Neural progenitor cell (in vitro differentiated cells): ENCODE measurements around the gene ACAN. TPM values are rescaled to one million over a fixed set of nuclear protein-coding genes. Genes with fewer than 3 reads are reported as not detected.
A peak's percentile ranks its signal among the peaks of the same experiment; 100 is the strongest.

ENCODE experiments used
- DNase-seq: peaks from one replicate; pipeline ENCODE4 v3.0.0-alpha.2; 2016; ENCODE audit warnings: low spot score
- H2AFZ ChIP-seq: fragments of 200-600 bp; sonication (generic); replicated peaks from 2 replicates; pipeline ENCODE4 v1.6.1; 2016; ENCODE audit warnings: antibody characterized with exemption
- H3F3A ChIP-seq: fragments of 200-600 bp; sonication (generic); 2 replicates; pipeline ENCODE4 v1.6.1; 2016; ENCODE audit warnings: antibody characterized with exemption, low read depth
- H3K27ac ChIP-seq: fragments of 200-600 bp; sonication (generic); 2 replicates; pipeline ENCODE4 v1.5.1; 2016; ENCODE audit warnings: mild to moderate bottlenecking
- H3K27me3 ChIP-seq: fragments of 200-600 bp; sonication (generic); 2 replicates; pipeline ENCODE4 v1.6.1; 2016; ENCODE audit warnings: mild to moderate bottlenecking, moderate library complexity
- H3K36me3 ChIP-seq: fragments of 200-600 bp; sonication (generic); 2 replicates; pipeline ENCODE4 v1.5.1; 2016
- H3K4me1 ChIP-seq: fragments of 200-600 bp; sonication (generic); 2 replicates; pipeline ENCODE4 v1.6.1; 2016; ENCODE audit warnings: mixed run types
- H3K4me2 ChIP-seq: fragments of 200-600 bp; sonication (generic); 2 replicates; pipeline ENCODE4 v1.6.1; 2016
- H3K4me3 ChIP-seq: fragments of 200-600 bp; sonication (generic); 2 replicates; pipeline ENCODE4 v1.5.1; 2016
- H3K79me2 ChIP-seq: fragments of 200-600 bp; sonication (generic); 2 replicates; pipeline ENCODE4 v1.6.1; 2016; ENCODE audit warnings: low read depth
- H3K9ac ChIP-seq: fragments of 200-600 bp; sonication (generic); 2 replicates; pipeline ENCODE4 v1.6.1; 2016
- H3K9me3 ChIP-seq: fragments of 200-600 bp; sonication (generic); 2 replicates; pipeline ENCODE4 v1.5.1; 2016; ENCODE audit warnings: low read depth
- H4K20me1 ChIP-seq: fragments of 200-600 bp; sonication (generic); 2 replicates; pipeline ENCODE4 v1.6.1; 2016; ENCODE audit warnings: low read depth
- H3K27ac Mint-ChIP-seq: 3 replicates; pipeline ENCODE4 v1.8.0; 2021; ENCODE audit warnings: mixed read lengths
- H3K27me3 Mint-ChIP-seq: 2 replicates; pipeline ENCODE4 v1.8.0; 2022; ENCODE audit warnings: low read depth, mild to moderate bottlenecking, inconsistent platforms, moderate library complexity, mixed read lengths; ENCODE audit not compliant: insufficient read depth
- H3K36me3 Mint-ChIP-seq: 3 replicates; pipeline ENCODE4 v1.8.0; 2021; ENCODE audit warnings: mixed read lengths
- H3K4me1 Mint-ChIP-seq: 3 replicates; pipeline ENCODE4 v1.8.0; 2021; ENCODE audit warnings: mixed read lengths
- H3K4me3 Mint-ChIP-seq: 3 replicates; pipeline ENCODE4 v1.8.0; 2021; ENCODE audit warnings: mild to moderate bottlenecking, moderate library complexity, mixed read lengths
- H3K9me3 Mint-ChIP-seq: 3 replicates; pipeline ENCODE4 v1.8.0; 2020; ENCODE audit warnings: mixed read lengths
- CTCF ChIP-seq: fragments of 200-600 bp; sonication (generic); IDR thresholded peaks from 2 replicates; pipeline ENCODE4 v1.5.1; 2017; ENCODE audit warnings: antibody characterized with exemption, mild to moderate bottlenecking
- EZH2 ChIP-seq: fragments of 200-600 bp; sonication (generic); IDR thresholded peaks from 2 replicates; pipeline ENCODE4 v1.6.1; 2017; ENCODE audit warnings: antibody characterized with exemption, mild to moderate bottlenecking, moderate library complexity
- EZH2phosphoT487 ChIP-seq: fragments of 200-600 bp; sonication (generic); IDR thresholded peaks from 2 replicates; pipeline ENCODE4 v1.6.1; 2017; ENCODE audit warnings: antibody characterized with exemption
- total RNA-seq: library from RNA; depleted of rRNA; stranded (reverse); fragments of >200 nt; gene quantifications from 2 replicates; pipeline ENCODE4 v1.2.3, GENCODE V29; 2015; ENCODE audit warnings: low replicate concordance

Gene ACAN
- total RNA-seq, 1 donor from 2014 or later: 0.06 TPM

DNA sequence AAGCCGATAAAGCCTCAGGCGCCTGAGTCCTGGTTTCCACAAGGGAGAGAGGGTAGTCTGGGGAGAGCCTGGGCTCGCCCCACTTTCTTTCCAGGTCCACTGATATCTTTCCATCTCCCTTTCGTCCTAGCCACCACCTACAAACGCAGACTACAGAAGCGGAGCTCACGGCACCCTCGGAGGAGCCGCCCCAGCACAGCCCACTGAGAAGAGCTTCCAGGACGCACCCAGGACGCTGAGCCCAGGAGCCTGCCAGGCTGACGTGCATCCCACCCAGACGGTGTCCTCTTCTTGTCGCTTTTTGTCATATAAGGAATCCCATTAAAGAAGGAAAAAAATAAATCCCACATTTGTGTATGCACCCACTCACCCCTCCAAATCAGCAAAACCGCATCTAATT is 71.0 kb downstream of the ACAN start:
- no peak for DNase-seq
- Histone ChIP-seq H3K27me3 (no peaks in the 10 kb centered on the region), H3K9ac (no peak overlapping the region), H3K36me3 (no peaks in the 10 kb centered on the region), H3K79me2 (no peaks in the 10 kb centered on the region), H3K9me3 (no peaks in the 10 kb centered on the region), H3K27ac (no peak overlapping the region), H2AFZ (no peak overlapping the region), H3K4me2 (no peak overlapping the region), H3F3A (no peaks in the 10 kb centered on the region), H3K4me1 (no peaks in the 10 kb centered on the region), H3K4me3 (no peak overlapping the region), H4K20me1 (no peaks in the 10 kb centered on the region)
- TF ChIP-seq CTCF: no peak
- no peak for TF ChIP-seq EZH2
- no peak for TF ChIP-seq EZH2phosphoT487
- Mint-ChIP-seq H3K4me1 (no peaks in the 10 kb centered on the region), H3K27me3 (peaks cover 6% of the 10 kb centered on the region), H3K9me3 (peaks cover 6% of the 10 kb centered on the region), H3K36me3 (no peaks in the 10 kb centered on the region), H3K4me3 (no peak overlapping the region), H3K27ac (peak overlapping the region; percentile 70)

GRCh38 chr15:88874684-88875083 is 71.4 kb downstream of the ACAN start:
- no peaks in the 10 kb centered on the region for H3K36me3 Mint-ChIP-seq
- no peak overlapping the region for H3K4me3 Mint-ChIP-seq
- H3K27ac Mint-ChIP-seq: no peak overlapping the region

GRCh38 chr15:88876573-88876972 is 73.3 kb downstream of the ACAN start:
- no peak overlapping the region for H3K4me3 ChIP-seq

More at GRCh38 chr15:88874684-88875083, 71.4 kb downstream of the ACAN start:
- no peaks in the 10 kb centered on the region for H4K20me1 ChIP-seq
- TF ChIP-seq EZH2phosphoT487 (no peak), EZH2 (no peak), CTCF (no peak)
- H3K4me1 ChIP-seq: no peaks in the 10 kb centered on the region
- H2AFZ ChIP-seq: no peak overlapping the region
- H3K4me3 ChIP-seq: no peak overlapping the region
- Mint-ChIP-seq H3K27me3 (peaks cover 6% of the 10 kb centered on the region), H3K4me1 (no peaks in the 10 kb centered on the region), H3K9me3 (peaks cover 6% of the 10 kb centered on the region)
- H3K27ac ChIP-seq: no peak overlapping the region
- no peaks in the 10 kb centered on the region for H3F3A ChIP-seq
- no peaks in the 10 kb centered on the region for H3K9me3 ChIP-seq
- H3K27me3 ChIP-seq: no peaks in the 10 kb centered on the region
- H3K79me2 ChIP-seq: no peaks in the 10 kb centered on the region
- H3K36me3 ChIP-seq: no peaks in the 10 kb centered on the region
- no peak for DNase-seq
- no peak overlapping the region for H3K4me2 ChIP-seq
- no peak overlapping the region for H3K9ac ChIP-seq

More at GRCh38 chr15:88876573-88876972, 73.3 kb downstream of the ACAN start:
- Histone ChIP-seq H3K4me1 (no peaks in the 10 kb centered on the region), H3K4me2 (no peak overlapping the region), H3K9ac (no peak overlapping the region), H2AFZ (no peak overlapping the region), H3K9me3 (no peaks in the 10 kb centered on the region), H4K20me1 (no peaks in the 10 kb centered on the region), H3F3A (no peaks in the 10 kb centered on the region), H3K36me3 (no peaks in the 10 kb centered on the region), H3K79me2 (no peaks in the 10 kb centered on the region), H3K27ac (no peak overlapping the region), H3K27me3 (no peaks in the 10 kb centered on the region)
- no peak overlapping the region for H3K27ac Mint-ChIP-seq
- no peaks in the 10 kb centered on the region for H3K4me1 Mint-ChIP-seq
- no peak overlapping the region for H3K4me3 Mint-ChIP-seq
- H3K9me3 Mint-ChIP-seq: no peaks in the 10 kb centered on the region
- peaks cover 4% of the 10 kb centered on the region for H3K27me3 Mint-ChIP-seq
- no peak for DNase-seq
- no peak for TF ChIP-seq CTCF
- H3K36me3 Mint-ChIP-seq: no peaks in the 10 kb centered on the region
